GM18858 (cell line): Measurements from ENCODE around the gene TGM1.
"Not testable (repeated sequence)": the region's sequence is repeated elsewhere in the genome, so short reads cannot be mapped to it uniquely, and the experiment has no call there.

Source experiments
- ATAC-seq: cut with Tn5 transposase; IDR thresholded peaks from one replicate; pipeline ENCODE4 v1.9.1; 2021; ENCODE audit not compliant: unreplicated experiment

TGM1 gene

DNA sequence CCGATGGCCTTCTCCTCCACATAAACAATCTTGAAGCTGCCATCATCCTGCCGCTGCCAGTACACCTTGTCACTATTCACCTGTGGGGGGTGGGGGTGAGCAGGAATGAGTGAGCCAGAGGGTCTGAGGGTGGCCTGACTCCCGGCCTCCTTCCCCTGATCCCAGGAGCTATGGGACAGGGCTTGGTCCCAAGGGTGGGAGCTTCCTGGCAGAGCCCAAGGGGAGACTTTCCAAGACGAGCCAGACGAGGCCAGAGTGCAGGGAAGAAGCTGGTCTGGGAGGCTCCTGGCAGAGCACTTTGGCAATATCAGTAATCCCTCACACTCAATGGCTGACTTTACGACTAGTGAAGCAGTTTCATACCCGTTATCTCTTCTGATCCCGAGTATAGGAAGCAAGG is 7.5 kb downstream of the TGM1 start:
- ATAC-seq: no peak

DNA sequence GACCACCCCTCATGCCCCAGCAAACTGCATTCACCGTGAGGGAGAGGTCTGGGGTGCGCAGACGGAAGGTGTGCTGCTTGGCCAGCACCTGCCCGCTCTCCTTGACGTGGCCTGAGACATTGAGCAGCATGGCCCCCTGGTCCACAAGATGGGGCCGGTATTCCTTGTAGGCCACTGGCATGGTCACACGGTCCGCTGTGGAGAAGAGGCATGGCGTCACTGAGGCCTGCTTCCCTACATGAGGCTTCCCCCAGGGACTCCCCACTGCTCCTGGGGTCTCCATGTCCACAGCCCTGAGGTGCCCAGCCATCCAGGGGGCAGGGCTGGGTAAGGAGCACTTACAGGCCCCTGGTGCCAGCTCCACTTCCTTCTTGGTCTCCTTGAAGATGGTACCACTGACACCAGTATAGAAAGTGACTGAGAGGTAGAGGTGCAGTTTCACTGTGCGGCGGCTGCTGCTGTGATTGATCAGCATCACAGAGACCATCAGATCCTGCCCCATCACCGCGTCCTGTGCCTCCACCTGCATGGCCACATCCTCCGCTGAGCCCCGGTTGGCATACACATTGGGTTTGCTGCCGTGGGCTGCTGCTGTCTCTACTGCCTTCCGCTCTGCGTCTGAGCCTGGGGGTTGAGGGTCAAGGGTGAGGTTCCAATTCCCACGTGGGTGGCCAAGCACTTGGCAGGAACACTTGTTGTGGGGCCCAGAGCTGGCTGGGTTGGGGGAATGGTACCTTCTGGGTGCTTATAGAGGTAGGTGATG is 8.2 kb downstream of the TGM1 start:
- ATAC-seq: no peak

DNA sequence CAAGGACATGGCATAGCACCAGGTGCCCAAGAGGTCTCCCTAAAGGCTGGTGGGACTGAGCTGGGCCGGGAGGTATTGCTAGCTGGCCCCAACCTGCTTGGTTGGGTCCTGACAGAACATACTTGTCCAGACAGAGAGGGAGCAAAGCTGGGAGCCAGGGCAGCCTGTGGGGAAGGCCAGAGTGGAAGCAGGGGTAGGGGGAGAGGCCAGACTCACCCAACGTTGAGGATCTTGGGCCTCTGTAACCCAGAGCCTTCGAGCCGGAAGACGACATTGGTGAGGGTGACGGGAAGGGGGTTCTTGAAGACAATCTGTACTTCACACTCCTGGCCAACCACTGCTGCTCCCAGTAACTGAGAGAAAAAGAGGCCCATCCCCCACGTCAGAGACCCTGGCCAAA is 9.0 kb downstream of the TGM1 start:
- ATAC-seq: no peak

DNA sequence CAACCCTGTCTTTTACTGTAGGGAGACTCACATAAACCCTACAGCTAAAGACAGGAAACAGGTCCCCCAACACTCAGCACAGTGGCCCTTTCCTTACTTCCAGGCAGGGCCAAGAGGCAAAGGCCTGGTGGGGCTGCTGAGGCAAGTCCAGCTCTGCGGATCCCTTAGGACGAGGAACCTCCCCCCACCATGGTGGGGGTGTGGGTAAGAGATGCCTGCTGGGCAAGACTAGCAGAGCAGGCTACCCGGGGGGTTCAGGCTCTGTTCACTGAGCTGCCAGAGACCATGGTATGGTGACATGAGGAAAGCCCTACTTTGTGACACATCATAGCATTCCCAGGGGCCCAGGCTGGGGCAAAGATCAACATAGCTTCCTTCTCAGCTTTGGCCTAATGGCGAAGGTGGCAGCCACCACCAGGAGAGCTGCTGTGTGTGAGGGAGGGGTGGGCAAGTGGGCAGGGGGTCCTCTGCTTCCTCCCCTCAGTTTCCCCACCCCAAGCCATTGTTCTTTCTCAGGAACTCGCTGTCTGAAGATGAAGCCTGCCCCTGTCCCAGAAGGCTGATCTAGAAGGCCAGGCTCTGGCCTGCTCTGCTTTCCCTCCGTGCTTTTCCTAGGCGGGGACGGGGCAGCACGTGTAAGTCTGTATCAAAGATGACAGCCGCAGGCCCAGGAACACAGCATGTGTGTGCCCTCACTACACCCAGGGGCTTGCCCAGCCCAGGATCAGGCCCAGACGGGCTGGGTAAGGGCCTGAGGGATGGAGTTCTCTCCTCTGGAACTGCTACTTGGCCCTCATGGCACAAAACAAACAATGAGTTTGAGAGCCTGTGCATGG is 10.5 kb downstream of the TGM1 start:
- ATAC-seq: no peak

DNA sequence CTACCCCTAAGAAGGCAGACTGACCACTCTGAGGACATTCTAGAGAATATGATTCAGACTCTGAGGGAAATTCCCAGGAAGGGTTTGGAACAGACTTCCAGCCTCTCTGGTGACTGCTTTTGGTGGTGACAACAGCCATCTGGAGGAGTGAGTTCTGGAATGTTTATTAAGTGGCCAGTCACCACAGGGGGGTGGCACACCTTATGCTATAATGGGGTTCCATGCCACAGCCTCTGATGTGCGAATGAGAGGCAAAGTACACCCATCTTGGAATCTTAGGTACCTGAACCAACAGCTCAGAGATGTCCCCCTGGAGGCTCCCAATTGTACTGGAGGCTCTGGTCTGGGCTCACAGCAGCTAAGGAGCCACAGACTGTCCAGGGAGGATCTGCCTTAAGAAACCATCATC is 11.1 kb downstream of the TGM1 start:
- ATAC-seq: no peak

DNA sequence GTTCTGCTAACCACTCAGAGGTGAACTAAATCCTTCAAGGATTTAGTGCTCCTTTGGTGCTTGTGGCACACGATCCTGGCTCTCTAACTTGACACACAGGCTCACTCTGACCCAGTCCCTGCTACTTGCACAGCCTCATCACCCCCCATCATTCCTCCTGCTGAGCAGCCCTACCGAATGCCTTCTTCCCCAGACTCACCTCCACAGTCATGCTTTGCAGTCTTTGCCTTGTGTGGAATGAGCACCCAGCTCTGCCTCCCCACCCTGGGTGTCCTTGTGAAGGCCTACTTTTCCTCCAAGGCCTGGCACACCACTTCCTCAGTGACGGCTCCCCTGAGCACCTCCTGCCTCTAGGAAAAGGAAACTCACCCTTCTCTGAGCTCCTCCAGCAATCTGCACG is 12.6 kb downstream of the TGM1 start:
- ATAC-seq: no peak

GRCh38 chr14:24249230-24250021 is 13.6 kb downstream of the TGM1 start:
- no peak for ATAC-seq

DNA sequence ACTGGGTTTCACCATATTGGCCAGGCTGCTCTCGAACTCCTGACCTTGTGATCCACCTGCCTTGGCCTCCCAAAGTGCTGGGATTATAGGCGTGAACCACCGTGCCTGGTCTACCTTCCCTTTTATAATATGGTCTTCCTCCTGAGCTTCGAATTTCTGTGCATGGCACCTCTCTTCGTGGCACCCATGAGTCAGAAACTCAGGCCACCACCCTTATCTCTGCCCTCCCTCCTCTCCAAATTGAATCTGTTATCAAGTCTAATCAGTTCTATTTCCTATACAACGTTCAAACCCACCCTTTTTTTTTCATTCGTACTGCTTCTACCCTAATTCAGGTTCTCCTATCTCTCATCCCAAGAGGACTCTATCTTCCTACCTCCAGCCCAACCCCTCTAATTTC is 15.6 kb downstream of the TGM1 start:
- ATAC-seq: no peak

DNA sequence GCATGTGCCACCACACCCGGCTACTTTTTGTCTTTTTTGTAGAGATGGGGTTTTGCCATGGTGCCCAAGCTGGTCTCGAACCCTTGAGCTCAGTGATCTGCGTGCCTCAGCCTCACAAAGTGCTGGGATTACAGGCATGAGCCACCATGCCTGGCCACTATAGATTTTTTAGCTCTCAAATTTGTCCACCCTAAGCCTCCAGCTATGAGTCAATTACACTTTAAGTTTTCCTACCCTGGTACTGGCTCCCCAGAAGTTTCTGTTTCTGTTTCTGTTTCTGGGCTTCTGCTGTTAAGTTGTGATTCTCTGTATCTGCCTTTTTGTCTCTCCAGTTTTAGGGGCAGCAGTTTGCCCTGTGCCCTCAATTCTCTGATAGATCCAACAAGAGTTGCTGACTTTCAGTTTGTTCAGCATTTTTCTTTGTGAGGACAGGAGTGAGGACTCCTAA is 16.2 kb downstream of the TGM1 start:
- peak; percentile 35 for ATAC-seq

DNA sequence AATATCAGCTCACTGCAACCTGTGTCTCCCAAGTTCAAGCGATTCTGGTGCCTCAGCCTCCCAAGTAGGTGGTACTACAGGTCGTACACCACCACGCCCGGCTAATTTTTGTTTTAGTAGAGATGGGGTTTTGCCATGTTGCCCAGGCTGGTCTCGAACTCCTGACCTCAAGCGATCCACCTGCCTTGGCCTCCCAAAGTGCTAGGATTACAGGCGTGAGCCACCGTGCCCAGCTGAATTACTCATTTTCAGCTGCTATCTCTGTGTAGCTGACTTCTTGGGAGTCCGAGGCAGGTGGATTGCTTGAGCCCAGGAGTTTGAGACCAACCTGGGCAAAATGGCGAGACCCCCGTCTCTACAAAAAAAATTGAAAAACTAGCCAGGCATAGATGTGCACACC is 17.6 kb downstream of the TGM1 start:
- ATAC-seq: not testable (repeated sequence)

- ATAC-seq: no peak
These were observed 19.6 kb downstream of the TGM1 start for GRCh38 chr14:24243336-24243836.

DNA sequence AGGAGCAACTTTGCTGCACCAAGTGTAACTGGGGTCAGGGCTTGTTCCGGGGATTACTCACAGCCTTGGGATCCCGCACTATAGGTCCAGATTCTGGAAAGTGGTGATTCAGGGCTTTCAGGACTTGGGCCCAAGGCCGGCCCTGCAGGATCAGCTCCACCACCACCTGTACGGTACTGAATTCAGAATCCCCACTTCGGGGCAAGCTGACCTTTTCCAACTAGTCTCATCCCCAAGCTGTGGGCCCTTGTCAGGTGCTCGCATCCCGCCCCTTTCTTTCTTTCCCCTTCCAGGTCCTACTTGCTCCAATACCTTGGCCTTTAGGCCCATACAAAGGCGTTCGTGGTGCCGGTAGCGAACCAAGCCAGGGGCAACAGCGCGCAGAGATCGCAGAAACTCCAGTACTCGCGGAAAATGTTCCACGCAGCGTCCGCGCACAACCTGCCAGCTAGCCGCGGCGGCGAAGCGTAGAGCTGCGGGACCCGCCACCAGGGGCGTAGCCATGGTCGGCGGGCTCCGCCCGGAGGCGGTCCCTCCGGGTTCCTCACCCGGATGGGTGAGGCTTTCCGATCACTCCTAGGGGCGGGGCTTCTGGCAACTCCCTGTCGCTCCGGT is 21.0 kb downstream of the TGM1 start:
- ATAC-seq: peak; percentile 55

DNA sequence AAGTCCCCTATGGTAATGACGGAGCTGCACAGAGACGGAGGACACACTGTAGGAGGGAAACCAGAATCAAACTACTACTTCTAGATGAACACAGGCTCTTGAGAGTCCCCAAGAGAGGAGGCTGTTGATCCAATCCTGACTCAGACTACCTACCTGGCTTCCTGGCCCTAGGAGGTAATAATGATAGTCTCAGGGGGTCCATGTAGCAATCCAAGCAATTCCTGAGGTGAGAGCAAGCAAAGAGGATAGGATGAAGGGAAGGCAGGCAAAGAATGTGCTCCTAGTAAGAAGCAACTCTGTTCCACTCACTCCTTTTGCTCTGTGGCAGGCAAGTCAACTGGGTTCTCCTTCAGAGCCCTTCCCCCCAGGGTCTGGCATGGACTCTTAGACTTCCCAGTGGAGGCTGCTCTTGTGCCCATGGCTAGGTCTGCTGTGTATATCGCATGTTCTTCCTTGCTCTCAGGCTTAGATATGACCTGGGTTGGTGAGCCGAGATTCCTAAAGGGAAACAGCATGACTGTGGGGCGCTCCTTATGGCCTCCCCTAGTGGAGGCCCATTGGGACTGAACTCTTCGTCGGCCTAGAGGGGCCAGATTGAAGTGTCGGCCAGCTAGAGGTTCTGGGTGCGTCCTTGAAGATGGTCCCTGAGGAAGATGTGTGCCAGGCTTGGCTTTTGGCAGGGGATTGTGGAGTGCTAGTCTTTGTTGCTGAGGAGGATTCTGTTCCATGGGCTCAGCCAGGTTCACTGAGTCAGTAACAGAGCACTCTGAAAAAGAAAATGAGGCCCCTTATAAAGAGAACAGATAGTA is 22.7 kb downstream of the TGM1 start:
- no peak for ATAC-seq

- no peak for ATAC-seq
These were observed 24.4 kb downstream of the TGM1 start for GRCh38 chr14:24238527-24239037.

DNA sequence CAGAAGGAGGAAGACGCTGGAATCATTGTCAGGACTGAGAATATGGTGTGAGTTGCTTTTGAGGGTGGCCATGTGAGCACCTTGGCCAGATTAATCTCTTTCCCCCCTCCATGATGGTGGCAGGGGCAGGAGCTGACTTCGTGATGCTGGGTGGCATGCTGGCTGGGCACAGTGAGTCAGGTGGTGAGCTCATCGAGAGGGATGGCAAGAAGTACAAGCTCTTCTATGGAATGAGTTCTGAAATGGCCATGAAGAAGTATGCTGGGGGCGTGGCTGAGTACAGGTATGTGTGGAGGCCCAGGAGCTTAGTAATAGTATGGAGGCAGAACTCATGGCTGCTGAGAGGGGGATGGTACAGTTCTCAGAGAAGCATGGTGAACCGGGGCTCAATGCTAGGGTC is 24.9 kb downstream of the TGM1 start:
- ATAC-seq: no peak

DNA sequence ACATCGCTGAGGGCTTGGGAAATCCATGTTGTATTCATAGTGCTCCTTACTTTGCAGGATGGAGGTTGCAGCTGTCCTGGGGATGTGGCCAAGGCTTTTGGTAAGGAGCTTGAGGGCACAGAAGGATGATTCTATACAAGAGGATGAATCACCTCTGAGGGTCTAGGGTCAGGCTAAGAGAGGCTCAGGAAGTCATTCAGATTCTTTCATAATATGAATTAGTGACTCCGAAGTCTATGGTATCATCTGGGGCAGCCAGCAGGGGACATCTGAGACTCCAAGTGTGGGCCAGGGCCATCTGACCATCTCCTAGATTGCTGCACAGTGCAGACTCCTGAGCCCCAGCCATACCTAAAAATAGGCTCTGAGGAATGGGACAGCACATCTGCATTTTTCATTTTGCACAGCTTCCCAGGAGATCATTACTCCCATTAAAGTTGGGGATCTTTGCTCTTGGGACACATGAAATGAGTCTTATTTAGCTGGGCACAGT is 25.5 kb downstream of the TGM1 start:
- ATAC-seq: no peak

DNA sequence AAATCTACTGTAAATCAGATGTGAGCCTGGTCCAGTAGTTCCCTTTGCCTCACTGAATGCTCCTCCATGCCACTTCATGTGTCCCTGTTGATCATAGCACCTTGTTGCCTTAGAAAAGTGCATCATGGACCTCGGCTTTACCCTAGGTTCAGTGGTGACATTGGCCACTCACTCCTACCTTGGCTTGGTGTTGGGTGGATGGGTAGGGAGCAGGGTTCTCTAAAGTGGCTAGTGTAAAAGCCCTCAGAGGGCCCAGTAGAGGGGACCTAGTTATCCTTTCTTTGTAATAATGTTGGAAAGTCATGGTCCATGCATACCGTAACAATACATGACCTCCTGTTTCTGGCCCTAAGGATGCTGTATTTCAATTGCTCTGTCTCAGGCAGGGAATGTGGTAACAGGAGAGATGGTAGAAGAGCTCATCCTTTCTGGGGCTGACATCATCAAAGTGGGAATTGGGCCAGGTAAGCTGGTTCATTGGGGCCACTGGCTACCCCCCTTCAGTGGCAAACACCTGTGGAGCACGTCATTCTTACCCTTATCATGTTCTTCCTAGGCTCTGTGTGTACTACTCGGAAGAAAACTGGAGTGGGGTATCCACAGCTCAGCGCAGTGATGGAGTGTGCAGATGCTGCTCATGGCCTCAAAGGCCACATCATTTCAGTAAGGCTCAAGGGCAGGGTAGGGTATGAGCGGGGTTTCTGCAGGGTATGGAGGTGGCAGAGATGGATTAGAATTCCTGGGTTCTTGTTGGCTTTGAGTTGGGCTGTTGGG is 26.1 kb downstream of the TGM1 start:
- ATAC-seq: no peak

- no peak for ATAC-seq
These were observed 26.9 kb downstream of the TGM1 start for GRCh38 chr14:24235804-24236688.
